ENCODE results near the gene ACSL3.

Gene ACSL3

DNA sequence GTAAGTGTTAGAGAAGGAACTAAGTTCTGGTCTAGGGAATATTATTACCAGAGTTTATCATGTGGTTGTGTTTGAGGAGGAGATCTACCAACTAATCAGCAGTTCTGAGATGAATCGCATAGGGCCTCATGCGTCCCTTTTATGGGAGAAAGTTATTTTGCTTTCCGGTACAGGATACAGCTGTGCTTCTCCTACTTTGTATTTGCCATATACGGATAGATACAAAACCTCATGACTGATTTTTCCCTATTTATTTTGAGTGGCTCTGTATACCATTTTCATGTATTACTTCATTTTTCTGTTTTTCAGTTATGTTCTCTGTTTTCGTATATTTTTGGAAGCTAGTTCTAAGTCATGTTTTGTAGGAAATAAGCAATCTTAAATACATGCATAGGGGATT is 66.8 kb downstream of the ACSL3 start:
- DNase-seq, result no peak
- in situ Hi-C loops (cut with MboI; ENCODE audit: low pct_unique_long_range_greater_than_20kb, low sequenced_read_pairs), result no loop called here

DNA sequence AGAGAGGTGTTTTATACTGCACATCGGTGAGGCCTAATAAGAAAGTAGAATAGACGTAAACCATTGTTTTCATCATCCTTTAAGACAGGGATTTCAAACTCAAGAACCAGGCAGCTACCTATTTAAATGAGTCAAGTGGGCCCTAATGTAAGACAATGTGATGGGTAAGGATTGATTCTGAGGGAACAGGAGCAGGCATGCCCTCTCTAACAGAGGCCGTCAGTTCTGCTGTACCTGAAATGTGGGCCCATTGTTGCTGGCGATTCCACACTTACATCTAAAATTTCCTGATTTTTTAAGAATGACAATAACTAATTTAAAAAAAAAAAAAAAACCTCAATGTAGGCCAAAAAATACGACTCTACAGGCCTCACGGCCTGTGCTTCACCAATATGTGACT is 67.5 kb downstream of the ACSL3 start:
- in situ Hi-C loops (cut with MboI; ENCODE audit: low pct_unique_long_range_greater_than_20kb, low sequenced_read_pairs), result no loop called here

DNA sequence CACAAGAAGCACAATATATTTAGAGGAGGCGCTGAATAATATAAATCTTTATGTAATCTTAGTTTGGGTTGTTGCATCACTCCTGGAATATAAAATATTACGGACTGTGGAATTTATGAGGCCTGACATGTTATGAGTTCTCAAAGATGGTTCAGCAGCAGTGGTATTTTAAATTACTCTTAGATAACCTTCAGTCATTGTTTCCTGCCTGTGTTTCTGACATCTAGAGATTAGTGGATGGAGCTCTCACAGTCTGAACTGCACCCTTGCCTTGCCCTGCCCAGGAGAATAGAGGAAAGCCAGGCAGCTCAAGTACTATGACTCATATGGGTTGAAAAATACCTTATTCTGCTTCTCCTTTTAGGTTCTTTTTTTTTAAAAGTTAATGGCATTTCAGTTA is 70.0 kb downstream of the ACSL3 start:
- in situ Hi-C loops (cut with MboI; ENCODE audit: low pct_unique_long_range_greater_than_20kb, low sequenced_read_pairs), result no loop called here
- no peak for DNase-seq

More for the DNA sequence above, 67.5 kb downstream of the ACSL3 start:
- DNase-seq, result no peak

DNA sequence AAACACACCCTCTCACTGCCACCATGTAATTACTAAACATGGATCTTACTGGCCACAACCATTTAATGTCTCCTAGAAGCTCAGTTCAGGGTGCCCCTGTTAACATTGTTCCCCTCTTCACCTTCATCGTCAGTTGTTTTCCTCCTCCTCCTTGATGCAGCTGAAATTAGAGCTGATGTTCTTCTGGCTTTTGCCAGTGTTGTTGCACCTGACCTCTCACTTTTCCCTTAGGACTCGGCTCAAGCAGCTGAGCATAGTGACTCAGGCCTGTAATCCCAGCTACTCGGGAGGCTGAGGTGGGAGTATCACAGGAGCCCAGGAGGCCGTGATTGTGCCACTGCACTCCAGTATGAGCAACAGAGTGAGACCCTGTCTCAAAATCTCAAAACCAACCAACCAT is 70.8 kb downstream of the ACSL3 start:
- DNase-seq, result no peak
- in situ Hi-C loops (cut with MboI; ENCODE audit: low pct_unique_long_range_greater_than_20kb, low sequenced_read_pairs), result no loop called here

DNA sequence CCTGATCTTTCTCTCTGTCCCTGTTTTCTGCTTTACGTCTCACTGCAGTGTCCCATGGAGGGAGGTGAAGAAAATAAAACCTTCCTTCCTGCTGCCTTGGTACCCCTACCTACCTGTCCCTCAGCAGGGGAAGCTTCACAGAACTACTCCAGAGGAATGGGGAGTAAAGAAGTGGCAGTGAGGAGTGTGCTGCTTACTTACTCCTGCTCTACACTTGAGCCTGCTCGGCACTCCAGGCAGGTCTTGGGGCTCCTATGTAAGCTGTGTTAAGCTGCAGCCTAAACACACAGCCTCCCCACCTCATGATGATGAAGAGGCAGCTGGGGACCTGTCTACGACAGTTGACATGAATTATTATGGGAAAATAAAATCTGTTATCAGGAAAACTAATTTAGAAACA is 72.6 kb downstream of the ACSL3 start:
- in situ Hi-C loops (cut with MboI; ENCODE audit: low pct_unique_long_range_greater_than_20kb, low sequenced_read_pairs), result no loop called here
- no peak for DNase-seq

DNA sequence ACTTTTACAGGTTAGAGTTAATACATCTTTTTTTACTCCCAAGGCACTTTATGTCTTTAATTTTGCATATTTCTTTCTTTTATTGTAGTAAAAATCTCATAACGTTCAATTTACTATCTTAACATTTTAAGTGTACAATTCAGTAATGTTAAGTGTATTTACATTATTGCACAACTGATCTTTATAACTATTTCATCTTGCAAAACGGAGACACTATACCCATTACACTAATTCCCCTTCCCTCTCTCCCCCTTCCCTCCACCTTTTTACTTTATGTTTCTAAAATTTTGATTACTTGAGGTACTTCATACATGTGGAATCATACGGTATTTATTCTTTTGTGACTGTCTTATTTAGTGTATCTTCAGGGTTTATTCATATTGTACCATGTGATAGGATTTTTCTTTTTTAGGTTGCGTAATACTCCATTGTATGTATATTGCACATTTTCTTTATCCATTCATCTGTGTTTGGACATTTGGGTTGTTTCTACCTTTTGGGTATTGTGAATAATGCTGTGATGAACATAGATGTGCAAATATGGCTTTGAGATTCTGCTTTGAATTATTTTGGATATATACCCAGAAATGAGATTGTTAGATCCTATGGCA is 75.0 kb downstream of the ACSL3 start:
- in situ Hi-C loops (cut with MboI; ENCODE audit: low pct_unique_long_range_greater_than_20kb, low sequenced_read_pairs), result no loop called here

DNA sequence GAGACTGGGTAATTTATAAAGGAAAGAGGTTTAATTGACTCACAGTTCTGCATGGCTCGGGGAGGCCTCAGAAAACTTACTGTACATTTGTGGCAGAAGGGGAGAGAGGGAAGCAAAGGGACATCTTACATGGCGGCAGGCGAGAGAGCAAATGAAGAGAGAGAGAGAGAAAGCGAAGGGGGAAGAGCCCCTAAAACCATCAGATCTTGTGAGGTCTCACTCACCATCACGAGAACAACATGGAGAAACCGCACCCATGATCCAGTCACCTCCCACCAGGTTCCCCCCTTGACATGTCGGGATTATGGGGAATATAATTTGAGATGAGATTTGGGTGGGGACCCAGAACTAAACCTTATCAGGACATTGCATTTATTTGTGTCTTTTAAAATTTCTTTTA is 75.9 kb downstream of the ACSL3 start:
- in situ Hi-C loops (cut with MboI; ENCODE audit: low pct_unique_long_range_greater_than_20kb, low sequenced_read_pairs), result no loop called here
- DNase-seq, result no peak

More for the DNA sequence above, 75.0 kb downstream of the ACSL3 start:
- DNase-seq, result no peak

DNA sequence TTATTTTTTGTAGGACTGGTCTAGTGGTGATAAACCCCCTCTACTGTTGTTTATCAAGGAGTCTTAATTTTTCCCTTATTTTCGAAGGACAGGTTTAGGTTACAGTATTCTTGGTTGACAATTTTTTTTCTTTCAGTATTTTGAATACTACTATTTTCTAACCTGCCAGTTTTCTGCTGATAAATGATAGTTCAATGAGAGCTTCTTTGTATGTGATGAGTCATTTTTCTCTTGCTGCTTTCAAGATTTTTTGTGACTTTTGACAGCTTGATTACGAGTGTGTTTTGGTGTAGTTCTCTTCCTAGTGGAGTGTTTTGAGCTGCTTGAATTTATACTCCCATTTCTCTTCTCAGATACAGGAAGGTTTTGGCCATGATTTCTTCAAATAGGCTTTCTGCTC is 77.5 kb downstream of the ACSL3 start:
- in situ Hi-C loops (cut with MboI; ENCODE audit: low pct_unique_long_range_greater_than_20kb, low sequenced_read_pairs), result no loop called here
- DNase-seq, result no peak

DNA sequence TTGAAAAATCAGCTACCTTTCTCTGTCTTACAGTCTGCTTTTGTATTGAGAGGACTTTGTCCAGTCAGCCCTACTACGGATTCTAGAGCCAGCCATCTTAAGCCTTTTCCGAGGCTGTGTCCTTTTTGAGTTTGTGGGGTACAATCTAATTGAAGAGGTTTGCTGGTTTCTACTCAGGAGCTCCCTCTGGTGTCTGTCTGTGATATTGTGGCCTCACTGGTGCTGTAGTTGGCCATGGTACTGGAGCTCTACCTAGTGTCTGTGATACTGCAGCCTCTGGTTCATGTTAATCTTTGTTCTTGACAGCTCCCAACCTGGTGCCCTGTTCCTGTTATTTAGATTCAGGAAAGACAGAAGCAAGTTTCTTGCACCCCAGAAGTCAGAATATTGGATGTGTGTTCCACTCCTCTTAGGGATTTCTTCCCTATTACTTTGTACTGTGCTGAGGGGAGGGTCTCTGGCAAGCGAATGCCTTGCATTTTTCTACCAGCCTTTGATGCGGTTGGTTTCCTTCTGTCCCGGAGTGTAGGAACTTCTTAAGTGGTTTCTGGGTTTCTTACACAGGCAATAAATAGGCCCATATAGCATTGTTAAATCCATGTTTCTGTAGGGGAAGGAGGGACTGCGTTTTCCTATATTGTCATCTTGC is 78.5 kb downstream of the ACSL3 start:
- peak; percentile 86 for DNase-seq
- in situ Hi-C loops (cut with MboI; ENCODE audit: low pct_unique_long_range_greater_than_20kb, low sequenced_read_pairs), result no loop called here

DNA sequence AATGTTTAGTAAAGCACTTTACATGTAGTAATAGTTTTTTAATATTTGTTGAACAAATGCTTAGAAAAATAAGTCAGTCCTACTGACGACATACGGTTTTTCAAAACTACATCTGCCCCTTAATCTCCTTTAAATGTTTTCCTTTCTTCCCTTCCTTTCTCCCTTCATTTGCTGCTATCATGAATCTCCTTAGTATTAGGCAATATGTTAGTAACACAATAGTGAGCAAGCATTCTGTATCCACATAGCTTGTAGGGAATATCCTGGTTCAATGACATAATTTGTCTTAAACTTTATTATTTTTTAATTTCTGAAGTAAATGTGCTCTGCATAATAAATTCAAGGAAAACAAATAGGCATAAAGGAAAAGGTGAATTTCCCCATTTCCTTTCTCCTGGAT is 79.1 kb downstream of the ACSL3 start:
- no peak for DNase-seq
- in situ Hi-C loops (cut with MboI; ENCODE audit: low pct_unique_long_range_greater_than_20kb, low sequenced_read_pairs), result no loop called here

DNA sequence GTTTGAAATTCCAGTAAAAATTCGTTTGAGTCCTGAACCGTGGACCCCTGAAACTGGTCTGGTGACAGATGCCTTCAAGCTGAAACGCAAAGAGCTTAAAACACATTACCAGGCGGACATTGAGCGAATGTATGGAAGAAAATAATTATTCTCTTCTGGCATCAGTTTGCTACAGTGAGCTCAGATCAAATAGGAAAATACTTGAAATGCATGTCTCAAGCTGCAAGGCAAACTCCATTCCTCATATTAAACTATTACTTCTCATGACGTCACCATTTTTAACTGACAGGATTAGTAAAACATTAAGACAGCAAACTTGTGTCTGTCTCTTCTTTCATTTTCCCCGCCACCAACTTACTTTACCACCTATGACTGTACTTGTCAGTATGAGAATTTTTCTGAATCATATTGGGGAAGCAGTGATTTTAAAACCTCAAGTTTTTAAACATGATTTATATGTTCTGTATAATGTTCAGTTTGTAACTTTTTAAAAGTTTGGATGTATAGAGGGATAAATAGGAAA is 80.7 kb downstream of the ACSL3 start:
- no peak for DNase-seq
- in situ Hi-C loops (cut with MboI; ENCODE audit: low pct_unique_long_range_greater_than_20kb, low sequenced_read_pairs), result no loop called here

DNA sequence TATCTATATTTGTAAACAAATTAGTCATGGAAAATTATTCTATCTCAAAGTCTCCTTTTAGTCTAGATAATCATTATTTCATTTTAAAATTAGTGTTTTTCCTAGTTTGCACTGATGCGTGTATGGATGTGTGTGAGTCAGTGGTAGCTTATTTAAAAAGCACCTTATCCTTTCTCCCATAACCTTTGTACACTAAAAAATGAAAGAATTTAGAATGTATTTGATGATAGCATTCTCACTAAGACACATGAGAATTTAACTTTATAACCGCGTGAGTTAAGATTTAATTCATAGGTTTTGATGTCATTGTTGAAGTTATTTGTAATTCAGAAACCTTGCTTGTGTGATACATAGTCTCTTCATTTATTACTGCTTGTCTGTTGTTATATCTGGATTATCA is 81.7 kb downstream of the ACSL3 start:
- DNase-seq, result no peak
- in situ Hi-C loops (cut with MboI; ENCODE audit: low pct_unique_long_range_greater_than_20kb, low sequenced_read_pairs), result no loop called here

DNA sequence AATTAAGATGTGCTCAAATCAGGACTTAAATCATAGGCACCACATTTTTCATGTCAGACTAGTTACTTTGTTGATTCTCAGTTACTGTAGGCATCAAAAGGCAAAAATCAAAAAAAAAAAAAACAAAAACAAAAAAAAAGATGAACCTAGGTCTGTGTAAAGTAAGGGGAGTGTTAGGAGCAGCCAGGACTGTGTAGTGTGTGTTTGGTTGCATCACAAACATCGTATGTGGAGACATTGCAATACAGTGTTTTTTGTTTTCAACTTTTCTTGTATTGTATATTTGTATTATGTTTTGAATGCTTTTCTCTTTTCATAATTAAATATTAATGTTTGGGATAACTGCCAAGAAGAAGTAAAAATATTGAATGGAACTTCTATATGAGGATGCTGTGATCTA is 82.1 kb downstream of the ACSL3 start:
- in situ Hi-C loops (cut with MboI; ENCODE audit: low pct_unique_long_range_greater_than_20kb, low sequenced_read_pairs), result no loop called here
- no peak for DNase-seq

DNA sequence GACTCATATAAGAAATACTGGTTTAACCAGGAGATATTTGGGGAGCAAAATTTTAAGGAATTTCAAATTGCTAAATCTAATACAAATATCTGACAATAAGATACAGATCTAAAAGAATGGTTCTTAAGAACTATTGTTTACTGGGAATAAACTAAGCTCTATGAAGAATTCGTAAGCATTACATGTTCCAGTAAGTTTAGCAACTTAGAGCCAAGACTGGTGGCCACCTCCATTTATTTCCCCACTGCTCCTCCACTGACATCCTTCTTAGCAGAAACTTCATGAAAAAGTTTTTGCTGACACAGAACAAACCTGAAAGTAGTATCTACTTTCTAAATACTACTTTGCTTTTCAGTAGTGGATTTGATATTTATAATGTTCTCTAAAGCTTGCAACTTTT is 83.0 kb downstream of the ACSL3 start:
- in situ Hi-C loops (cut with MboI; ENCODE audit: low pct_unique_long_range_greater_than_20kb, low sequenced_read_pairs), result no loop called here
- DNase-seq, result no peak

DNA sequence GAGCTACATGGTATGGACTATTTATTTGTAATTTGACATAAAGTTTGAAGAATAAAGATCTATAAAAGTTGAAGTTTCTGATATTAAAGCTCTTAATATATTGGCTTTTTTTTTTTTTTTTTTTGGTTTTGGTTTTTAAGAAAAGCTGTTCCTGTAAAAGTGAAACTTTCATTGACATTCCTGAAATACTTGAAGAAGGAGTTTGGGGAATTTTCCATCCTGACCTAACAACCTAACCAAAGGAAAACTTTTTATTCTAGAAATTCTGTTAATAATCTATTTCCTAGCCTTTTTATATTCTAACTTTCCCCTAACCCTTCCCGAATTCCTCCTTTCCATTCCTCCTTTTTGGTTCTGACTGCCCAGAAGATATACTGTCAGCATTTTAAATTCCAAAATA is 83.7 kb downstream of the ACSL3 start:
- DNase-seq, result no peak
- in situ Hi-C loops (cut with MboI; ENCODE audit: low pct_unique_long_range_greater_than_20kb, low sequenced_read_pairs), result no loop called here

DNA sequence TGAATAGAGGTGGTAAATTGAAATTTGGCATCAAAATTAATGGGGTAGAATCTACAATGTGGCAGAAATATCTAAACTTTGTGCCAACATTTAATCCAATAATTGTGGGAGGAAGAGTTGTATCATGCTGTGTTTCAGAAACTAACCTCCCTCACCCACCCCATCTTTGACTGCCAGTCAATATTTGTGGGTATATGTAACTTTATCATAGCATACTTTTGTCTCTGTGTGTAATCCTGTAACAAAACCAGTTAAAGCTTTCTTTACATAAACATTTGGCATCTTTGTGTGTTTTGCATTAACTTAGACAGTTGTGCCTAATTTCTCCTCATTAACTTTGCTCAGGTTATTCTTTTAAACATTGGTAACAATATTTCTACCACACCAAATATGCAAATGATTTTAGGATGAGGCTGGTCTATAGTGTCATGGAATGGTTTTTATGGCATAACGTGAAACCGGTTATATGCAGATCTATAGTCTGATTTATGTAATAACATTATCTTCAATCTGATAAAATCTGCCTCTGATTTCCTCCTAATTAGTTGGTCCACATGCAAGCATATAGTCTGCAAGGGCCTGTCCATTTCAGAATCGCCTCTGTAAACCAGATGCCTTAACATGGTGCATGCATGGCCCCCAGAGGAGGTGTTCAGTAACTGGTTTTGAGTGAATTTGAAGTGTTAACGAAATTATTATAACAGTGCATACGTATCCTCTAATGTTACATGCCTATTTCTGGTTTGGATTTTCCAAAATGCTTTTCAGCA is 84.3 kb downstream of the ACSL3 start:
- in situ Hi-C loops (cut with MboI; ENCODE audit: low pct_unique_long_range_greater_than_20kb, low sequenced_read_pairs), result no loop called here
- no peak for DNase-seq

DNA sequence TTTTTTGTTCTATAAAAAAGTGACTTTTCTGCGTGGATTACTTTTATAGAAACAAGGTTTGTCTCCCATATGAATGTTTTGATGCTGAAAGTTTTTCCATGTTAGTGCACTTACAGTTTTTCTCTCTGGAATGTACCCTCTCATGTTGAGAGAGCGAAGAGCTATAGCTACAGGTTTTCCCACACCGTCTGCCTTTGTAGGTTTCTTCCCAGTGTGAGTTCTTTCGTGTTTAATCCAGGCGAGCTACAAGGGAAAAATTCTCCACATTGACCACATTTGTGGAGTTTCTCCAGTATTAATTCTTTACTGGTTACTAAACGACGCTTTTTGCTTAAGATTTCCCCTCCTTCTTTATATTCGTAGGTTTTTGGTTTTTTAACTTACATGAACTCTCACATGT is 85.1 kb downstream of the ACSL3 start:
- in situ Hi-C loops (cut with MboI; ENCODE audit: low pct_unique_long_range_greater_than_20kb, low sequenced_read_pairs), result no loop called here
- DNase-seq, result no peak

DNA sequence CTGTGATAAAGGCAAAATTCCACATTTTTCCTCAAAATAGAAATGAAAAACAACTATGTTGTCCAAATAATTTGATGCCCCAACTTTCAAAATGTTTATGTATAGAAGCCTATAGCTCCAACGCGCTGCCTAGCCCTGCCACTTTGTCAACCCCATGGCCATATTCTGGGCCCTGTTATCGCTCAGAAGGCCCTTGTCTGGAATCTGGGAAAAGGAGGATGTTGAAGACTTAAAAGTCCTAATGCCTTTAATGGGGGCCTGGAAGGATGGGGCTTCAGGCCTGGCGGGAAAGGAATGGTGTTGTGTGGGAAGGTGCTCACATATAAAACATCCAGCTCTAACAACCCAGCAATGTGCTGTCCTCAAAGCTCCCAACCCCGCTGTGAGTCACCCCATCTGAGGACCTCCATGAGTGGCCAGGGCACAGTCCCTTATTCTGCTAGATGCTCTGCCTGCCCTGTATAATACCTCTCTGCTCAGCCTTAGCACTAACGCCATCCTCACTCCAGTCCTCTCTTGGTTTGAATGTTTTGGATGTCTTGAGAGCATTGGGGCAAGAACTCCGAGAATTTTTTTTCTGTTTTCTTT is 86.0 kb downstream of the ACSL3 start:
- in situ Hi-C loops (cut with MboI; ENCODE audit: low pct_unique_long_range_greater_than_20kb, low sequenced_read_pairs), result no loop called here
- DNase-seq, result no peak

DNA sequence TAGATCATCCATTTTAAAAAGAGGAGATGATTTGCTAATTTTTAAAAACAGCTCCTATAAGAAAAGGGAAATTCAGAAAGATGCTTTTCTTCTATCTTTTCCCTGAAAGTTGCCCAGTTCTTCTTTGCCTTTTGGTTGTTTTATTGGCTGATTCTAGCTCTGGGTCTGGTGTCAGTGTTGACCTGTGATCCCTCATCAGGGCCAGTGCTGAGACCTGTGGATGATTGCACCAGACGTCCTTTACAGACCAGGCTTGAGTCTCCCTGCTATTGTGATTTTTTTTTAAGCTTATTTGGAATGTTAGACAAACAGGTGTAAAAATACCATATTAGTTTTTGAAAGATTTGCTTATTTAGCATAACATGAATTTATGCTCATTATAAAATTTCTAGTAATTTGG is 88.2 kb downstream of the ACSL3 start:
- no peak for DNase-seq
- in situ Hi-C loops (cut with MboI; ENCODE audit: low pct_unique_long_range_greater_than_20kb, low sequenced_read_pairs), result no loop called here

DNA sequence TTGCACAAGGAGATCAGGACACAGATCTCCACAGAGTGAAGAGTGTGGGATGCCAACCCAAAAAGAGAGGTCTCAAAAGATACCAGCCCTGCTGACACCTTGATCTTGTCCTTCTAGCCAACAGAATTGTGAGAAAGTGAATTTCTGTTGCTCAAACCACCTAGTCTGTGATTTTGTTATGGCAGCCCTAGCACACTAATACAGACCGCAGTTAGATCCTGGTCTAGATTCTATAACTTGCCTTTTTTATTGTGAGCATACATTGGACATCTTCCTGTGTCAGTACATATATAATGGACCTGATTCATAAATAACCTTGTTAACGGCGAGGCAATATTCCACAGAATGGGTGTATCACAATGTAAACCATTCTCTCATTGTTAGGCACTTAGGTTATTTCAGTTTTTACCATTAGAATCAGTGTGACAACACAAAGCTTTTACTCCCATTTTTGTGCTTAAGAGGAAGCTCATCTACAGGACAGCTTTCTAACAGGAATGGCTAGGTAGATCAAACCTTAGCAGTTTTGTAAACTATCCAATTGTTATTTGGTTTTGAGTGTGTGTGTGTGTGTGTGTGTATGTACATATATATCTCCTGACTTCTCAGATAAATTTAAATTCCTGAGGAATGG is 89.0 kb downstream of the ACSL3 start:
- in situ Hi-C loops (cut with MboI; ENCODE audit: low pct_unique_long_range_greater_than_20kb, low sequenced_read_pairs), result no loop called here
- no peak for DNase-seq
